ENCODE results near the gene ZNF536. TPM values are rescaled to one million over a fixed set of nuclear protein-coding genes. Genes with fewer than 3 reads are reported as not detected.

The ZNF536 gene
- total and polyA plus RNA-seq, 7 donors = under 0.01 to 8.9 (median 3.8) TPM

GRCh38 chr19:30546332-30546731 lies 174.1 kb downstream of the ZNF536 start:
- H3K36me3 ChIP-seq = no peaks in the 10 kb centered on the region
- WGBS, 2 donors = 49 to 70% methylated on average over 6 of the region's 6 CpGs
- H3K4me3 ChIP-seq = no peak overlapping the region
- H3K27me3 ChIP-seq = no peaks in the 10 kb centered on the region
- intact Hi-C loops (cut with DNase I) = no loop called here
- TF ChIP-seq EP300 (IDR thresholded peaks at IDR 0.05) (no peak), POLR2A (IDR thresholded peaks at IDR 0.05) (no peak), CTCF (IDR thresholded peaks at IDR 0.05) (no peak), POLR2AphosphoS5 (IDR thresholded peaks at IDR 0.05) (no peak)
- no peak for DNase-seq
- no peak overlapping the region for H3K27ac ChIP-seq
- H3K9me3 ChIP-seq = no peaks in the 10 kb centered on the region
- H3K4me1 ChIP-seq = no peaks in the 10 kb centered on the region

GRCh38 chr19:30547246-30547645 lies 175.1 kb downstream of the ZNF536 start:
- WGBS, 2 donors = 60 to 73% methylated on average over 2 of the region's 2 CpGs
- no peaks in the 10 kb centered on the region for H3K9me3 ChIP-seq
- no peaks in the 10 kb centered on the region for H3K36me3 ChIP-seq
- no peak for DNase-seq
- no peak overlapping the region for H3K4me3 ChIP-seq
- no peaks in the 10 kb centered on the region for H3K27me3 ChIP-seq
- no peaks in the 10 kb centered on the region for H3K4me1 ChIP-seq
- TF ChIP-seq POLR2A (IDR thresholded peaks at IDR 0.05) = no peak
- TF ChIP-seq EP300 (IDR thresholded peaks at IDR 0.05) = no peak
- no peak for TF ChIP-seq CTCF (IDR thresholded peaks at IDR 0.05)
- TF ChIP-seq POLR2AphosphoS5 (IDR thresholded peaks at IDR 0.05) = no peak
- intact Hi-C loops (cut with DNase I) = no loop called here
- no peak overlapping the region for H3K27ac ChIP-seq

GRCh38 chr19:30549151-30549550 lies 177.0 kb downstream of the ZNF536 start:
- Histone ChIP-seq H3K4me1 (no peaks in the 10 kb centered on the region), H3K4me3 (no peak overlapping the region), H3K36me3 (no peaks in the 10 kb centered on the region), H3K9me3 (no peaks in the 10 kb centered on the region), H3K27me3 (no peaks in the 10 kb centered on the region), H3K27ac (no peak overlapping the region)
- intact Hi-C loops (cut with DNase I) = no loop called here
- no peak for DNase-seq
- WGBS, 2 donors = 84 to 90% methylated on average over 13 of the region's 13 CpGs
- TF ChIP-seq POLR2AphosphoS5 (IDR thresholded peaks at IDR 0.05) = no peak
- TF ChIP-seq EP300 (IDR thresholded peaks at IDR 0.05) = no peak
- no peak for TF ChIP-seq POLR2A (IDR thresholded peaks at IDR 0.05)
- TF ChIP-seq CTCF (IDR thresholded peaks at IDR 0.05) = no peak

GRCh38 chr19:30551271-30551670 lies 179.1 kb downstream of the ZNF536 start:
- H3K9me3 ChIP-seq = no peaks in the 10 kb centered on the region
- intact Hi-C loops (cut with DNase I) = no loop called here
- 70 to 71% methylated on average over 11 of the region's 11 CpGs for WGBS, 2 donors
- TF ChIP-seq POLR2A (IDR thresholded peaks at IDR 0.05) = no peak
- no peak for TF ChIP-seq EP300 (IDR thresholded peaks at IDR 0.05)
- no peak for TF ChIP-seq POLR2AphosphoS5 (IDR thresholded peaks at IDR 0.05)
- TF ChIP-seq CTCF (IDR thresholded peaks at IDR 0.05) = no peak
- H3K27ac ChIP-seq = no peak overlapping the region
- DNase-seq = no peak
- H3K4me3 ChIP-seq = no peak overlapping the region
- no peaks in the 10 kb centered on the region for H3K4me1 ChIP-seq
- no peaks in the 10 kb centered on the region for H3K36me3 ChIP-seq
- no peaks in the 10 kb centered on the region for H3K27me3 ChIP-seq

GRCh38 chr19:30552593-30552992 lies 180.4 kb downstream of the ZNF536 start:
- Histone ChIP-seq H3K4me3 (no peak overlapping the region), H3K27me3 (no peaks in the 10 kb centered on the region), H3K27ac (no peak overlapping the region), H3K9me3 (no peaks in the 10 kb centered on the region), H3K4me1 (peaks cover 0 to 11% (median 0%) of the 10 kb centered on the region in 4 donors), H3K36me3 (no peaks in the 10 kb centered on the region)
- WGBS, 2 donors = 75 to 91% methylated on average over 5 of the region's 5 CpGs
- DNase-seq = no peak
- intact Hi-C loops (cut with DNase I) = no loop called here
- TF ChIP-seq EP300 (IDR thresholded peaks at IDR 0.05) (no peak), POLR2AphosphoS5 (IDR thresholded peaks at IDR 0.05) (no peak), POLR2A (IDR thresholded peaks at IDR 0.05) (no peak), CTCF (IDR thresholded peaks at IDR 0.05) (no peak)

Measured in sigmoid colon (tissue), 7 donors.